ENCODE results near the gene CPE. TPM values are rescaled to one million over a fixed set of nuclear protein-coding genes. Genes with fewer than 3 reads are reported as not detected.

Gene CPE
- total RNA-seq, 1 donor from 2014 or later = 24.0 TPM

- H3K36me3 ChIP-seq (ENCODE audit: control insufficient read depth, insufficient read depth, low read length) = no peaks in the 10 kb centered on the region
- DNase-seq (ENCODE audit: low read depth) = no peak
- no peak for TF ChIP-seq CTCF (IDR thresholded peaks at IDR 0.05; ENCODE audit: insufficient read depth, low read length, severe bottlenecking)
- no peak for FAIRE-seq
- no peak overlapping the region for H3K4me3 ChIP-seq (ENCODE audit: low read depth, low read length)
- H3K27me3 ChIP-seq (ENCODE audit: control insufficient read depth, insufficient read depth, low read length) = no peaks in the 10 kb centered on the region
Observed at GRCh38 chr4:165508372-165509120, 129.7 kb downstream of the CPE start.

GRCh38 chr4:165512424-165512823, 133.6 kb downstream of the CPE start:
- no peaks in the 10 kb centered on the region for H3K27me3 ChIP-seq (ENCODE audit: control insufficient read depth, insufficient read depth, low read length)
- no peak overlapping the region for H3K4me3 ChIP-seq (ENCODE audit: low read depth, low read length)
- DNase-seq (ENCODE audit: low read depth) (no peak), FAIRE-seq (no peak)
- TF ChIP-seq CTCF (IDR thresholded peaks at IDR 0.05; ENCODE audit: insufficient read depth, low read length, severe bottlenecking) = no peak
- H3K36me3 ChIP-seq (ENCODE audit: control insufficient read depth, insufficient read depth, low read length) = no peaks in the 10 kb centered on the region

GRCh38 chr4:165514739-165515138, 135.9 kb downstream of the CPE start:
- Histone ChIP-seq H3K4me3 (ENCODE audit: low read depth, low read length) (no peak overlapping the region), H3K27me3 (ENCODE audit: control insufficient read depth, insufficient read depth, low read length) (no peaks in the 10 kb centered on the region), H3K36me3 (ENCODE audit: control insufficient read depth, insufficient read depth, low read length) (no peaks in the 10 kb centered on the region)
- DNase-seq (ENCODE audit: low read depth) = no peak
- no peak for TF ChIP-seq CTCF (IDR thresholded peaks at IDR 0.05; ENCODE audit: insufficient read depth, low read length, severe bottlenecking)
- FAIRE-seq = no peak

- no peak for TF ChIP-seq CTCF (IDR thresholded peaks at IDR 0.05; ENCODE audit: insufficient read depth, low read length, severe bottlenecking)
- no peaks in the 10 kb centered on the region for H3K36me3 ChIP-seq (ENCODE audit: control insufficient read depth, insufficient read depth, low read length)
- H3K4me3 ChIP-seq (ENCODE audit: low read depth, low read length) = no peak overlapping the region
- H3K27me3 ChIP-seq (ENCODE audit: control insufficient read depth, insufficient read depth, low read length) = no peaks in the 10 kb centered on the region
- DNase-seq (ENCODE audit: low read depth) (no peak), FAIRE-seq (no peak)
Observed at GRCh38 chr4:165515201-165515600, 136.4 kb downstream of the CPE start.

GRCh38 chr4:165516281-165516833, 137.5 kb downstream of the CPE start:
- no peak for TF ChIP-seq CTCF (IDR thresholded peaks at IDR 0.05; ENCODE audit: insufficient read depth, low read length, severe bottlenecking)
- H3K27me3 ChIP-seq (ENCODE audit: control insufficient read depth, insufficient read depth, low read length) = no peaks in the 10 kb centered on the region
- FAIRE-seq (peak; percentile 73), DNase-seq (ENCODE audit: low read depth) (peak; percentile 12)
- H3K4me3 ChIP-seq (ENCODE audit: low read depth, low read length) = no peak overlapping the region
- H3K36me3 ChIP-seq (ENCODE audit: control insufficient read depth, insufficient read depth, low read length) = no peaks in the 10 kb centered on the region

Data from bronchial epithelial cell (primary cell).